Measurements from ENCODE around the gene LAMB1. TPM values are rescaled to one million over a fixed set of nuclear protein-coding genes. Genes with fewer than 3 reads are reported as not detected.

The LAMB1 gene
- total and polyA plus RNA-seq, 2 experiments from 2014 or later: 31.8 to 34.0 TPM

DNA sequence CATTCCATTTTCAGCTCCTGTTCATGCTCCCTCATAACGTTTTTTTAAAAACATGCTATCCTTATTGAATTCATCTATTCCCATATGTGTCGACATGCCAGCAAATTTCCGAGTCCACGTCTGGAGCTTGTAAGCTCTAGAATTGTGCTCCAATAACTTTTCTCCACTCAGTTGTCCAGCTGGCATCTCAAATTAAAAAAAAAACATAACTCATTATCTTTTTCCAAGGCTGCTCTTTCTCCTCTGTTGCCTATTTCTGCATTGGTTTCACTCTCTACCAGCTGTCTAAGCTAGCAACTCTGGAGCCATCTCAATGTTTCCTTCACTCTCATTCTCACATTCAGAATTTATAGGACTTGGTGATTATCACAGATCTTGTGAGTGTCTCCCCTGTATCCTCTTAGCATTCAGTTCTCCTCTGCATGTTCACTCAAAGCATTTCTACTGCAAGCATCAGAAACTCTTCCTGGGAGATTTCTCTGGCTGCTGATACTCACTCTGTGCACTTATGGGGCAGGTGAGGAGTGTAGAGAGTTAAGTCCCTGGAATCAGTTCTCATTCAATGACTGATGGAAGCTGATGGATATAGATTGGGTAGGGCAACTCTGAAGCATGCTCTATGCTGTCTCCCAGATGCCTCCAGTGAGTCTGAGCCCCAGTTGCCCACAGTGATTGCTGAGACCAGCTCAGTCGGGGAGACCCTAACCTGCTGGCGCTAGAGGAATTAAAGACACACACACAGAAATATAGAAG lies 118.7 kb downstream of the LAMB1 start:
- Histone ChIP-seq H3K4me3 (no peak overlapping the region), H3K36me3 (no peaks in the 10 kb centered on the region), H3K9me3 (ENCODE audit: low read depth) (no peaks in the 10 kb centered on the region), H3K27ac (no peak overlapping the region), H3K27me3 (peaks cover 19% of the 10 kb centered on the region), H3K4me1 (ENCODE audit: low read depth) (no peaks in the 10 kb centered on the region)
- TF ChIP-seq, protein P1, sequence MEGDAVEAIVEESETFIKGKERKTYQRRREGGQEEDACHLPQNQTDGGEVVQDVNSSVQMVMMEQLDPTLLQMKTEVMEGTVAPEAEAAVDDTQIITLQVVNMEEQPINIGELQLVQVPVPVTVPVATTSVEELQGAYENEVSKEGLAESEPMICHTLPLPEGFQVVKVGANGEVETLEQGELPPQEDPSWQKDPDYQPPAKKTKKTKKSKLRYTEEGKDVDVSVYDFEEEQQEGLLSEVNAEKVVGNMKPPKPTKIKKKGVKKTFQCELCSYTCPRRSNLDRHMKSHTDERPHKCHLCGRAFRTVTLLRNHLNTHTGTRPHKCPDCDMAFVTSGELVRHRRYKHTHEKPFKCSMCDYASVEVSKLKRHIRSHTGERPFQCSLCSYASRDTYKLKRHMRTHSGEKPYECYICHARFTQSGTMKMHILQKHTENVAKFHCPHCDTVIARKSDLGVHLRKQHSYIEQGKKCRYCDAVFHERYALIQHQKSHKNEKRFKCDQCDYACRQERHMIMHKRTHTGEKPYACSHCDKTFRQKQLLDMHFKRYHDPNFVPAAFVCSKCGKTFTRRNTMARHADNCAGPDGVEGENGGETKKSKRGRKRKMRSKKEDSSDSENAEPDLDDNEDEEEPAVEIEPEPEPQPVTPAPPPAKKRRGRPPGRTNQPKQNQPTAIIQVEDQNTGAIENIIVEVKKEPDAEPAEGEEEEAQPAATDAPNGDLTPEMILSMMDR (IDR thresholded peaks at IDR 0.05; ENCODE audit: low read depth, low read length): no peak
- no peak for DNase-seq (ENCODE audit: low read depth in 1 of 2, low spot score in 1 of 2)

DNA sequence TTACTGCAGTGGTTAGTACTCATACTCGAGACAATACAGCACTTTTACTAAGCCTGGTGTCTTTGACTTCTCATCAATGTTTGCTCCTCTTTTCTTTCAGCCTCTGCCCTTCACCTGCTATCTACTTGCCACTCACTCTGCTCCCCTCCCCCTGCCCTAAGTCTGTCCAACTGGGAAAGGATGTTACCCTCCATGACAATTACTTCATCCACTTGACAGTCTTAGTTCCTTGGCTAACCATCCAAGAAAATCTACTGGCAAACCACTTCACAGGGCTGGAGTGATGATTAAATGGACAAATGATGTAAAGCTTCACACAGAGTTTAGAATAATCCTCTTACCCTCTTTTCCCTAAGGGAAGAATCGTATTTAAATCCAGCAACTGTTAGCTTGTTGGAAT lies 120.2 kb downstream of the LAMB1 start:
- H3K9me3 ChIP-seq (ENCODE audit: low read depth): no peaks in the 10 kb centered on the region
- TF ChIP-seq, protein P1 (IDR thresholded peaks at IDR 0.05; ENCODE audit: low read depth, low read length): no peak
- no peaks in the 10 kb centered on the region for H3K4me1 ChIP-seq (ENCODE audit: low read depth)
- DNase-seq (ENCODE audit: low read depth in 1 of 2, low spot score in 1 of 2): no peak
- H3K27me3 ChIP-seq: peaks cover 19% of the 10 kb centered on the region
- H3K4me3 ChIP-seq: no peak overlapping the region
- H3K36me3 ChIP-seq: no peaks in the 10 kb centered on the region
- no peak overlapping the region for H3K27ac ChIP-seq

DNA sequence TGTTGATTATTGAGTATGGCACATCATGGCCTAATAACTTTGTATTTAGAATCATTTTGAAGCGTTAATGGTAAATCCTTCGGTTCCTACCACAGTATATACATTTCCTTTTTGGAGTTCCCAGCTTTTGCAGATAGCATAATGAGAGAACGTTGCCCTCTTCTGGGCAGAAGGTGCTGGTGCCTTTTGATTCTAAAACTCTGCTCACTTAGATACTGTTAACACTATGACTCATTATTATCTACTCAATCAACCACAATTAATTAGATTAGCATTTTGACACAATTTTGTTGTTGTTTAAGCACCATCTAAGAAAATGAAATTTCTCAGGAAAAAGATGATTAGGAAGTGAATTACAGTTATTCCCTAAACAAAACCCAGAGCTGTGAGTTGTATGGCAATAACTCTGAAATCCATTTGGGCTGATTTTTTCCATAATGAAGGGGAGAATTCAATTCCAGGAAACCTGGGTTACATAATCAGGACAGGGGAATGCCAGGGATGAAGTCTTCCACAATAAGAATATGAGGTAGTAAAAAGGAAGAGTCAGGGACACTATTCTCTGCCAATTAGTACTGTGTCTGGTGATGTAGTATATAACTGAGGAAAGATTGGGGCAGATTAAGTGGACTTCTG lies 123.4 kb downstream of the LAMB1 start:
- Histone ChIP-seq H3K9me3 (ENCODE audit: low read depth) (no peaks in the 10 kb centered on the region), H3K36me3 (no peaks in the 10 kb centered on the region), H3K4me3 (no peak overlapping the region), H3K4me1 (ENCODE audit: low read depth) (no peaks in the 10 kb centered on the region), H3K27ac (no peak overlapping the region), H3K27me3 (peaks cover 2% of the 10 kb centered on the region)
- TF ChIP-seq, protein P1 (IDR thresholded peaks at IDR 0.05; ENCODE audit: low read depth, low read length): peak; percentile 82
- DNase-seq (ENCODE audit: low read depth in 1 of 2, low spot score in 1 of 2): peak; percentile 65 to 73

DNA sequence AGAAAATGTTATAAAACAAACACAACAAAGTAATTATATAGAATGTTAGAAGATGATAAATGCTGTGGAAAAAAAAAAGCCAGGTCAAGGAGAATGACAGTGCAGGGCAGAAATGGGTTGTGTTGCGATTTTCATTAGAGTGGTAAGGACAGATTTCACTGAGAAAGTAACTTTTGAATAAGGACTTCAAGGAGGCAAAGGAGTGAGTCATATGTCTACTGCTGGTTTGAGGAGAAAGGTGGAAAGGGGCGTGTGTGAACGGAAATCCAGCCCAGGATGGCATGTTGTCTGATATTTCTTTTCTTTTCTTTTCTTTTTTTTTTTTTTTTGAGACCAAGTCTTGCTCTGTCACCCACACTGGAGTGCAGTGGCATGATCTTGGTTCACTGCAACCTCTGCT lies 124.3 kb downstream of the LAMB1 start:
- H3K27ac ChIP-seq: no peak overlapping the region
- no peaks in the 10 kb centered on the region for H3K36me3 ChIP-seq
- TF ChIP-seq, protein P1 (IDR thresholded peaks at IDR 0.05; ENCODE audit: low read depth, low read length): no peak

DNA sequence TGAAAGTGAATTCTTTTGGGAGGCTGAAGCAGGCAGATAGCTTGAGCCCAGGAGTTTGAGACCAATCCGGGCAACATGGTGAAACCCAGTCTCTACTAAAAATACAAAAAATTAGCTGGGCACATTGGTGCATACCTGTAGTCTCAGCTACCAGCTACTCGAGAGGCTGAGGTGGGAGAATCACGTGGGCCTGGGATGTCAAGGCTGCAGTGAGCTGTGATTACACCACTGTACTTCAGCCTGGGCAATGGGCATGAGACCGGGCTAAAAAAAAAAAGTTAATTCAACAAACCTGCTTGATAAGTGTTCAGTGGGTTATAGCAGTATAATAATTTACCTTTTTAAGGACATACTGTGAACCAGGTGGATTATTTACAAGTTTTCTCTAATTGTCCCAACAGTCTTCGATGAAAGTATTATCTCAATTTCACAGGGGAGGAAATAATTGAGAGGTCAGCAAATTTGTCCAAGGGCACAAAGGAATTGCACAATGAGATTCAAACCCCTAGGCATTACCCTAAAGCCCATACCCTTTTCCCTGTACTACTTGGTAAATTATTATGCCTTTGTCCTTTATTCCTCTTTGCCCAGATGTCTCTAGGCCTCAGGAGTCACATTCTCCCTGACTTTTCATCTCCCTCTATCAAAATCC lies 125.1 kb downstream of the LAMB1 start:
- H3K36me3 ChIP-seq: no peaks in the 10 kb centered on the region
- no peak for DNase-seq (ENCODE audit: low read depth in 1 of 2, low spot score in 1 of 2)
- H3K4me1 ChIP-seq (ENCODE audit: low read depth): no peaks in the 10 kb centered on the region
- H3K27ac ChIP-seq: no peak overlapping the region
- no peak overlapping the region for H3K4me3 ChIP-seq
- H3K27me3 ChIP-seq: no peaks in the 10 kb centered on the region
- TF ChIP-seq, protein P1 (IDR thresholded peaks at IDR 0.05; ENCODE audit: low read depth, low read length): no peak
- no peaks in the 10 kb centered on the region for H3K9me3 ChIP-seq (ENCODE audit: low read depth)

More for the DNA sequence above, 124.3 kb downstream of the LAMB1 start:
- DNase-seq (ENCODE audit: low read depth in 1 of 2, low spot score in 1 of 2): no peak
- H3K27me3 ChIP-seq: no peaks in the 10 kb centered on the region
- H3K4me1 ChIP-seq (ENCODE audit: low read depth): no peaks in the 10 kb centered on the region
- H3K9me3 ChIP-seq (ENCODE audit: low read depth): no peaks in the 10 kb centered on the region
- no peak overlapping the region for H3K4me3 ChIP-seq

All from cardiac muscle cell (in vitro differentiated cells and primary cell).